ENCODE results near the gene ZNF638. TPM values are rescaled to one million over a fixed set of nuclear protein-coding genes. Genes with fewer than 3 reads are reported as not detected.

ZNF638 gene
- total and polyA plus RNA-seq, 10 of the 15 experiments (the other 5 are each of a cell fraction or from before 2014, with no cell fraction given), result 37.6 to 133 (median 64.5) TPM

- Histone ChIP-seq H3K9me3 (replicated peaks; ENCODE audit: control insufficient read depth, insufficient read depth, low read length) (peaks cover 3% of the 10 kb centered on the region; the same call in 1 of the 3 replicates), H4K20me1 (ENCODE audit: control insufficient read depth, insufficient read depth) (no peaks in the 10 kb centered on the region; the same call in 1 of the 2 replicates), H3K27ac (ENCODE audit: control insufficient read depth, insufficient read depth) (no peak overlapping the region), H3K79me2 (ENCODE audit: control insufficient read depth, insufficient read depth, low read length) (no peaks in the 10 kb centered on the region), H2AFZ (ENCODE audit: control insufficient read depth, low read depth, low read length) (no peak overlapping the region), H3K4me3 (no peak overlapping the region), H3K27me3 (replicated peaks in 1 of 2; ENCODE audit: control insufficient read depth in 2 of 2, insufficient read depth in 2 of 2, low read length in 1 of 2) (peaks cover 4 to 11% of the 10 kb centered on the region in 2 experiments; a peak in 3 of 4 replicates), H3K9ac (ENCODE audit: control insufficient read depth, insufficient read depth, low read length) (no peak overlapping the region), H3K4me1 (ENCODE audit: control insufficient read depth, insufficient read depth, low read length) (no peaks in the 10 kb centered on the region), H3K4me2 (ENCODE audit: control insufficient read depth, insufficient read depth) (no peak overlapping the region), H3K36me3 (ENCODE audit: control insufficient read depth in 2 of 2, insufficient read depth in 2 of 2, low read length in 1 of 2) (no peaks in the 10 kb centered on the region)
- FAIRE-seq, result no peak
- POLR2A ChIA-PET, result no interaction called here
- DNase-seq (ENCODE audit: low read depth, low spot score), result no peak
- SMC1A ChIA-PET (ENCODE audit: uncharacterized antibody, unreplicated experiment), result interaction anchor here (1.0 kb wide), 1 partner anchor 11 kb away, joined by 5 read pairs; no protein-coding TSS in a partner anchor
- in situ Hi-C loops (cut with MboI), result no loop called here
- CTCF ChIA-PET, result no interaction called here
- no peak for ATAC-seq
- no TSS peak for BruUV-seq (replicated peaks)
- 25% methylated on average over 4 of the region's 4 CpGs for WGBS (ENCODE audit: insufficient coverage, insufficient replicate concordance, low lambda C conversion rate, missing lambda C conversion rate)
- intact Hi-C loops (cut with micrococcal nuclease; ENCODE audit: unreplicated experiment), result no loop called here
- RAD21 ChIA-PET (ENCODE audit: unreplicated experiment), result no interaction called here
- TF ChIP-seq KDM1A (IDR thresholded peaks at IDR 0.05; ENCODE audit: borderline replicate concordance), result no peak
- no peak for TF ChIP-seq ZSCAN29 (IDR thresholded peaks at IDR 0.05)
- TF ChIP-seq DPF2 (IDR thresholded peaks at IDR 0.05), result no peak
- TF ChIP-seq CUX1 (IDR thresholded peaks at IDR 0.05; ENCODE audit: insufficient replicate concordance, low read depth, low read length), result no peak
- TF ChIP-seq USF2 (IDR thresholded peaks at IDR 0.05; ENCODE audit: borderline replicate concordance, low read depth, low read length), result no peak
- no peak for TF ChIP-seq ATF3 (IDR thresholded peaks at IDR 0.05; ENCODE audit: borderline replicate concordance, extremely low read depth, low read depth, low read length)
- TF ChIP-seq RBBP5 (conservative IDR thresholded peaks at IDR 0.05), result no peak
- no peak for TF ChIP-seq IRF4 (IDR thresholded peaks at IDR 0.05; ENCODE audit: low read depth, low read length)
- TF ChIP-seq SUZ12 (IDR thresholded peaks at IDR 0.05; ENCODE audit: unreplicated experiment), result no peak
- no peak for TF ChIP-seq MEF2B (IDR thresholded peaks at IDR 0.05; ENCODE audit: partially characterized antibody, poor library complexity, severe bottlenecking)
- no peak for TF ChIP-seq SIX5 (IDR thresholded peaks at IDR 0.05; ENCODE audit: low read depth, low read length, severe bottlenecking)
- no peak for TF ChIP-seq CEBPZ (IDR thresholded peaks at IDR 0.05; ENCODE audit: low read depth, low read length)
- TF ChIP-seq PKNOX1 (IDR thresholded peaks at IDR 0.05), result no peak
- TF ChIP-seq FOS (IDR thresholded peaks at IDR 0.05; ENCODE audit: borderline replicate concordance, extremely low read depth, insufficient read length), result no peak
Observed at GRCh38 chr2:71457923-71458322, 126.3 kb downstream of the ZNF638 start.

All from GM12878 (cell line).